Measurements from ENCODE around the gene ACAT1. TPM values are rescaled to one million over a fixed set of nuclear protein-coding genes. Genes with fewer than 3 reads are reported as not detected.

The ACAT1 gene
- total RNA-seq, 1 experiment from 2014 or later = 134 TPM

- Histone ChIP-seq H3K27me3 (replicated peaks; ENCODE audit: control insufficient read depth, insufficient read depth, low read length) (no peaks in the 10 kb centered on the region), H3K4me3 (ENCODE audit: low read depth, low read length) (no peak overlapping the region), H3K4me1 (no peaks in the 10 kb centered on the region), H3K9me3 (no peaks in the 10 kb centered on the region), H3K36me3 (ENCODE audit: control insufficient read depth, insufficient read depth, low read length) (peaks cover 3% of the 10 kb centered on the region; the same call in 1 of the 2 replicates)
- no peaks in the 10 kb centered on the region for H3K27me3 Mint-ChIP-seq (ENCODE audit: insufficient read depth, unreplicated experiment)
- no peak overlapping the region for H3K27ac Mint-ChIP-seq (ENCODE audit: unreplicated experiment)
- H3K4me3 Mint-ChIP-seq (ENCODE audit: unreplicated experiment) = no peak overlapping the region
- intact Hi-C loops (cut with micrococcal nuclease; ENCODE audit: unreplicated experiment) = no loop called here
- no peak for TF ChIP-seq CTCF (IDR thresholded peaks at IDR 0.05; ENCODE audit: insufficient read depth in 1 of 2, low read depth in 1 of 2, low read length in 1 of 2, severe bottlenecking in 1 of 2, unreplicated experiment in 1 of 2)
- no TSS peak for BruUV-seq (replicated peaks)
- H3K9me3 Mint-ChIP-seq (ENCODE audit: unreplicated experiment) = no peaks in the 10 kb centered on the region
- no peaks in the 10 kb centered on the region for H3K4me1 Mint-ChIP-seq (ENCODE audit: low read depth, unreplicated experiment)
- DNase-seq = no peak
- ChIA-PET CTCF (interaction anchor here (2.2 kb wide), 1 partner anchor 18 kb away, joined by 5 read pairs; no protein-coding TSS in a partner anchor), POLR2A (interaction anchor here (0.6 kb wide), 1 partner anchor 328 kb away, joined by 10 read pairs; no protein-coding TSS in a partner anchor)
- H3K36me3 Mint-ChIP-seq (ENCODE audit: insufficient read depth, unreplicated experiment) = peaks cover 47% of the 10 kb centered on the region
Observed at GRCh38 chr11:108137212-108137611, 15.8 kb downstream of the ACAT1 start.

GRCh38 chr11:108142304-108142703 lies 20.9 kb downstream of the ACAT1 start:
- no TSS peak for BruUV-seq (replicated peaks)
- POLR2A ChIA-PET = no interaction called here
- no peaks in the 10 kb centered on the region for H3K4me1 Mint-ChIP-seq (ENCODE audit: low read depth, unreplicated experiment)
- H3K9me3 Mint-ChIP-seq (ENCODE audit: unreplicated experiment) = no peaks in the 10 kb centered on the region
- intact Hi-C loops (cut with micrococcal nuclease; ENCODE audit: unreplicated experiment) = no loop called here
- no peaks in the 10 kb centered on the region for H3K4me1 ChIP-seq
- peaks cover 2% of the 10 kb centered on the region for H3K36me3 ChIP-seq (ENCODE audit: control insufficient read depth, insufficient read depth, low read length)
- no peak for TF ChIP-seq CTCF (IDR thresholded peaks at IDR 0.05; ENCODE audit: insufficient read depth in 1 of 2, low read depth in 1 of 2, low read length in 1 of 2, severe bottlenecking in 1 of 2, unreplicated experiment in 1 of 2)
- H3K4me3 ChIP-seq (ENCODE audit: low read depth, low read length) = no peak overlapping the region
- H3K4me3 Mint-ChIP-seq (ENCODE audit: unreplicated experiment) = no peak overlapping the region
- DNase-seq = no peak
- no peak overlapping the region for H3K27ac Mint-ChIP-seq (ENCODE audit: unreplicated experiment)
- H3K27me3 Mint-ChIP-seq (ENCODE audit: insufficient read depth, unreplicated experiment) = no peaks in the 10 kb centered on the region
- H3K9me3 ChIP-seq = no peaks in the 10 kb centered on the region
- H3K36me3 Mint-ChIP-seq (ENCODE audit: insufficient read depth, unreplicated experiment) = peaks cover 69% of the 10 kb centered on the region
- no peaks in the 10 kb centered on the region for H3K27me3 ChIP-seq (replicated peaks; ENCODE audit: control insufficient read depth, insufficient read depth, low read length)
- CTCF ChIA-PET = interaction anchor here (0.6 kb wide), 1 partner anchor 508 kb away, joined by 3 read pairs; no protein-coding TSS in a partner anchor

- ChIA-PET CTCF (interaction anchor here (0.7 kb wide), 1 partner anchor 1196 kb away, joined by 5 read pairs; no protein-coding TSS in a partner anchor), POLR2A (interaction anchor here (0.6 kb wide), 1 partner anchor 77 kb away, joined by 4 read pairs; no protein-coding TSS in a partner anchor)
- H3K4me3 ChIP-seq (ENCODE audit: low read depth, low read length) = no peak overlapping the region
- H3K4me3 Mint-ChIP-seq (ENCODE audit: unreplicated experiment) = no peak overlapping the region
- no peak for TF ChIP-seq CTCF (IDR thresholded peaks at IDR 0.05; ENCODE audit: insufficient read depth in 1 of 2, low read depth in 1 of 2, low read length in 1 of 2, severe bottlenecking in 1 of 2, unreplicated experiment in 1 of 2)
- no peaks in the 10 kb centered on the region for H3K9me3 Mint-ChIP-seq (ENCODE audit: unreplicated experiment)
- no peaks in the 10 kb centered on the region for H3K4me1 Mint-ChIP-seq (ENCODE audit: low read depth, unreplicated experiment)
- no peak for DNase-seq
- intact Hi-C loops (cut with micrococcal nuclease; ENCODE audit: unreplicated experiment) = no loop called here
- no peaks in the 10 kb centered on the region for H3K9me3 ChIP-seq
- peaks cover 77% of the 10 kb centered on the region for H3K36me3 Mint-ChIP-seq (ENCODE audit: insufficient read depth, unreplicated experiment)
- no peak overlapping the region for H3K27ac Mint-ChIP-seq (ENCODE audit: unreplicated experiment)
- no peaks in the 10 kb centered on the region for H3K27me3 ChIP-seq (replicated peaks; ENCODE audit: control insufficient read depth, insufficient read depth, low read length)
- no peaks in the 10 kb centered on the region for H3K27me3 Mint-ChIP-seq (ENCODE audit: insufficient read depth, unreplicated experiment)
- H3K4me1 ChIP-seq = no peaks in the 10 kb centered on the region
- peaks cover 3% of the 10 kb centered on the region for H3K36me3 ChIP-seq (ENCODE audit: control insufficient read depth, insufficient read depth, low read length)
- BruUV-seq (replicated peaks) = no TSS peak
Observed at GRCh38 chr11:108144615-108145014, 23.2 kb downstream of the ACAT1 start.

Measured in Caco-2 (cell line).